Breast epithelium (tissue), 3 donors: ENCODE data around the gene HDAC8.

ENCODE experiments used
- CTCF ChIP-seq, 3 donors: fragments of 450-650 bp; IDR thresholded peaks; one replicate each; pipeline ENCODE4 v1.5.1; 2016 to 2017; ENCODE audit warnings: antibody characterized with exemption in 3 of 3, mild to moderate bottlenecking in 3 of 3, moderate library complexity in 3 of 3
- POLR2A ChIP-seq: fragments of 450-650 bp; IDR thresholded peaks from one replicate; pipeline ENCODE4 v1.6.1; 2016; ENCODE audit warnings: antibody characterized with exemption, mild to moderate bottlenecking, moderate library complexity
- POLR2AphosphoS5 ChIP-seq, 3 donors: sonication (generic); formaldehyde crosslinking; IDR thresholded peaks; one replicate each; pipeline ENCODE4 v1.6.1; 2017; ENCODE audit warnings: antibody characterized with exemption in 3 of 3

GRCh38 chrX:72308566-72309296 is 263.9 kb downstream of the HDAC8 start:
- TF ChIP-seq POLR2A, result no peak
- TF ChIP-seq CTCF (IDR thresholded peaks at IDR 0.05), result no peak
- TF ChIP-seq POLR2AphosphoS5 (IDR thresholded peaks at IDR 0.05), result no peak
